Mucosa of stomach (tissue), 1 donor: ENCODE data around the gene PDGFB.

Experiments used
- H3K27me3 ChIP-seq: one replicate; pipeline ENCODE4 v1.7.0; 2013; ENCODE audit warnings: mild to moderate bottlenecking, low read length; ENCODE audit not compliant: control insufficient read depth, insufficient read depth
- H3K36me3 ChIP-seq: one replicate; pipeline ENCODE4 v1.7.0; 2013; ENCODE audit warnings: low read length; ENCODE audit not compliant: control insufficient read depth, insufficient read depth
- H3K4me1 ChIP-seq: one replicate; pipeline ENCODE4 v1.7.0; 2013; ENCODE audit warnings: mild to moderate bottlenecking, low read length; ENCODE audit not compliant: control insufficient read depth, insufficient read depth
- H3K4me3 ChIP-seq: one replicate; pipeline ENCODE4 v1.7.0; 2013; ENCODE audit warnings: low read length
- H3K9ac ChIP-seq: one replicate; pipeline ENCODE4 v1.7.0; 2013; ENCODE audit warnings: mild to moderate bottlenecking, low read length, moderate library complexity
- H3K9me3 ChIP-seq: one replicate; pipeline ENCODE4 v1.7.0; 2013; ENCODE audit warnings: mild to moderate bottlenecking, low read length, moderate library complexity; ENCODE audit not compliant: control insufficient read depth
- donor health status: Pancreatic carcinoma.

The PDGFB gene

DNA sequence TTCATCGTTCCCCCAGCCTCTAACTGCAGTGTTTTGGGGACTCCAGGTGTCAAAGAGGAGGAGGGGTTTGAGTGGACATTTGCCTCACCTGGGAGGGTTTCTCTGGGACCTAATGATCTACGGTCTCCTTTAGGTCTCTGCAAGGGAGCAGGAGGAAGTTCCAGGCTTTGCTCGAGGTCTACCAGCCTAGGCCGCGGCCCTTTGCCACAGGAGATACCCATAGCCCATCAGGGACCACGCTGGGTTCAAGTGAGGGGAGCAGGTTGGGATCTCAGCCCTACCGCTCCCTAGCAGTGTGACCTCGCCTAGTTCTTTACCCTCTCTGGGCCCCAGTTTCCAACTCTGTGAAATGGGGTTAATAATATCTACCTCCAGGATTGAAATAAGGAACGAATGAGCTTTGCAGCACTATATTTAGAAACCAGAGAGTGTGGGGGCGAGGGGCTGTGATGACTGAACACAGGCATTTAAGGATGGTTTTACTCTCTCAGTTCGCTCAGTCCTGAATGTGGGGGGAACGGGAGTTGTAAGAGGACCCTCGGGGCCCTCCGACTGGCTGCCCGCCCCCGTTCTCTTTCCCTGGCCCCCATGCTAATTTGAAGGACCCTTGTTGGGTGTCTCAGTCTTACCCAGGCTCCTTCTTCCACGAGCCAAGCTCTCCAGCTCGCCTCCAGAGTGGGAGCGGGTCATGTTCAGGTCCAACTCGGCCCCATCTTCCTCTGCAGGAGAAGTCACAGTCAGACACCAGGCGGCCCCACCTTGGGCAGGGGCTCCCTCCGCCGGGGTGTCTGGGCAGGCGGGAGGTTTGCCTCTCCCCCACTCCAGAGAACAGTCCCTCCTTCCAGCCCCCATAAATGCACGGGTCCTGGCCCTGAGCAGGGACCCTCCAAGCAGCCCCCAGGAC is 11.7 kb downstream of the PDGFB start:
- H3K4me1 ChIP-seq, result peaks cover 35% of the 10 kb centered on the region

DNA sequence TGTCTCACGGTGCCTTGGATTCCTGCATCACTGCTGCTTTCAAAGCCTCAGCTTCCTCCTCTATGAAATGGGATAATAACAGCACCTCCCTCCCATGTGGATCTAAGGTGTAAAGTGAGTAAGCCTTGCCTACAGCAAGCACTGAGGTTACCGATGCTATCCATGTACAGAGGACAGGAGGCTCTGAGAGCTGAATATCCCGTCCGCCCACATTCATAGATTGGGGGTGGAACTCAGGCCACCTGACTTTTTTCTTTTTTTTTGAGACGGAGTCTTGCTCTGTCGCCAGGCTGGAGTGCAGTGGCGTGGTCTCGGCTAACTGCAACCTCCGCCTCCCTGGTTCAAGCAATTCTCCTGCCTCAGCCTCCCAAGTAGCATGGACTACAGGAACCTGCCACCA is 12.5 kb downstream of the PDGFB start:
- Histone ChIP-seq H3K36me3 (no peaks in the 10 kb centered on the region), H3K4me1 (peaks cover 27% of the 10 kb centered on the region)

More for the DNA sequence above, 11.7 kb downstream of the PDGFB start:
- Histone ChIP-seq H3K9me3 (no peaks in the 10 kb centered on the region), H3K27me3 (peaks cover 23% of the 10 kb centered on the region), H3K9ac (no peak overlapping the region), H3K4me3 (no peak overlapping the region), H3K36me3 (no peaks in the 10 kb centered on the region)

GRCh38 chr22:39231197-39231950 is 13.4 kb downstream of the PDGFB start:
- peaks cover 18% of the 10 kb centered on the region for H3K4me1 ChIP-seq
- peaks cover 22% of the 10 kb centered on the region for H3K27me3 ChIP-seq
- no peaks in the 10 kb centered on the region for H3K36me3 ChIP-seq
- H3K9ac ChIP-seq, result no peak overlapping the region
- H3K4me3 ChIP-seq, result no peak overlapping the region
- no peaks in the 10 kb centered on the region for H3K9me3 ChIP-seq

More for the DNA sequence above, 12.5 kb downstream of the PDGFB start:
- no peaks in the 10 kb centered on the region for H3K9me3 ChIP-seq
- H3K4me3 ChIP-seq, result no peak overlapping the region
- no peak overlapping the region for H3K9ac ChIP-seq
- H3K27me3 ChIP-seq, result peaks cover 23% of the 10 kb centered on the region

DNA sequence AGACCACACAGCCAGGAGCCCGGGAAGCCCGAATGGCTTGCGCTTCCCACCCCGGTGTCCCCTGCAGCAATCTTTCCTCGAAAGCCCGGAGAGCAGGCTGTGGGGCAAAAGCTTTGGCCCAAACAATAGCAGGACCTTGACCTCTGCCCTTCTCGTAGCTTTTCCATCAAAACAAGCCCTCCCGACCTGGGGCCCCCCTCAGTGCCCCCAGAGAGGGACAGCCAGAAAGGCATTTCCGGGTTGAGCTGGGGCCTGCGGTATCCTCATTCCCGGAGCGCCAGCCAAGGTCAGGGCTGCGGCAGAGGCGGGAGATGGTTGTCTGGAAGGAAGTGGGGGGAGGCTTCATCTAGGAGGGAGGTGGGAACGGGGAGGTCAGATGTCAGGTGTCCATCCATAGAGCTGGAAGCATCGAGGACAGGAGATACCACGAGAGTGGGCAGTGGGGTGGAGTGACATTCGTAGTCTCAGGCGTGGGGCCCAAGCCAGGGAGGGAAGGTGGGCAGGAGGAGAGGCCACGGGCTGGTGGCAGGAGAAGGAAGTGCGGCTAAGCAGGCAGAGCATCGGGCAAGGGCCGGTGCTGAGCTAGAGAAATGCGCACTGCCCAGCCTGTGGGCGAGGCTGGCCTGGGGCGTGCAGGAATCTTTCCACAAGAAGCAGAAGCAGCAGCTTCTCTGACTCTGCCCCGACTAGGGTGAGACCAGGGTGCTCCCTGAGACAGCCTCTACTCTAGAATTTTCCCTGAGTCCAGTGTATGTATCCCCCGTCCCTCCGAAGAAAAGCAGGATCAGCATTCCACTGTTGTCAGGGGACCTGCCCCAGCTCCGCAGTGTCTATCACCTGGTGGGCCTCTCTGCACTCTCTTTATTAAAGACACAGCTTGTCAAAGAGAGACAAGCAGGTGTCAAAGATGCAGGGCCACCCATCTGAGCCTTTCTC is 14.3 kb downstream of the PDGFB start:
- peaks cover 10% of the 10 kb centered on the region for H3K4me1 ChIP-seq
- no peak overlapping the region for H3K9ac ChIP-seq
- H3K9me3 ChIP-seq, result no peaks in the 10 kb centered on the region
- H3K4me3 ChIP-seq, result no peak overlapping the region
- H3K27me3 ChIP-seq, result peaks cover 14% of the 10 kb centered on the region
- no peaks in the 10 kb centered on the region for H3K36me3 ChIP-seq

DNA sequence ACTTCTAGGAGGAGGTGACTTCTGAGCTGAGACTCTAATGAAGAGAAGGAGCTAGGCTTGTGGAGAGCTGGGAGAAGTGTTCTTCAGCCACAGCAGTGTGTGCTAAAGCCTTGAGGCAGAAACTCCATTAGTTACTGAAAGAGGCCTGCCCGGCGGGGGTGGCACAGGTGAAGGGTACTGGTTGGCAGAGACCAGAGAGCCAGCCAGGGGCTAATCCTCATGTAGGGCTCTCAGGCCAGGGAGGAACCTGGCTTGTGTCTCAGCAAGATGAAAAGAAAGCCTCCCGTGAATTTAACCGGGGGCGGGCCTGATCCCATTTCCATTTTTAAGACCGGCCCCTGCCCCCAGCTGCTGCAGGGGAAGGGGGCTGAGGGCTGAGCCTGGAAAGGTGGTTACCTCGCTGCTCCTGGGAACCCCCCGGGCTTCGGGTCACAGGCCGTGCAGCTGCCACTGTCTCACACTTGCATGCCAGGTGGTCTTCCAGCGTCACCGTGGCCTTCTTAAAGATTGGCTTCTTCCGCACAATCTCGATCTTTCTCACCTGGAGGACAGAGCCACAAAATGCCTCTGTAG is 15.0 kb downstream of the PDGFB start:
- Histone ChIP-seq H3K27me3 (peaks cover 6% of the 10 kb centered on the region), H3K36me3 (no peaks in the 10 kb centered on the region), H3K9ac (no peak overlapping the region), H3K9me3 (no peaks in the 10 kb centered on the region), H3K4me3 (no peak overlapping the region), H3K4me1 (peaks cover 2% of the 10 kb centered on the region)

- H3K27me3 ChIP-seq, result peaks cover 2% of the 10 kb centered on the region
- no peak overlapping the region for H3K4me3 ChIP-seq
- no peak overlapping the region for H3K9ac ChIP-seq
- no peaks in the 10 kb centered on the region for H3K36me3 ChIP-seq
- no peaks in the 10 kb centered on the region for H3K9me3 ChIP-seq
- no peaks in the 10 kb centered on the region for H3K4me1 ChIP-seq
Measured at GRCh38 chr22:39229075-39229474, 15.7 kb downstream of the PDGFB start.

GRCh38 chr22:39227542-39228272 is 17.1 kb downstream of the PDGFB start:
- Histone ChIP-seq H3K27me3 (no peaks in the 10 kb centered on the region), H3K4me3 (no peak overlapping the region), H3K9ac (no peak overlapping the region), H3K9me3 (no peaks in the 10 kb centered on the region), H3K4me1 (no peaks in the 10 kb centered on the region), H3K36me3 (no peaks in the 10 kb centered on the region)

DNA sequence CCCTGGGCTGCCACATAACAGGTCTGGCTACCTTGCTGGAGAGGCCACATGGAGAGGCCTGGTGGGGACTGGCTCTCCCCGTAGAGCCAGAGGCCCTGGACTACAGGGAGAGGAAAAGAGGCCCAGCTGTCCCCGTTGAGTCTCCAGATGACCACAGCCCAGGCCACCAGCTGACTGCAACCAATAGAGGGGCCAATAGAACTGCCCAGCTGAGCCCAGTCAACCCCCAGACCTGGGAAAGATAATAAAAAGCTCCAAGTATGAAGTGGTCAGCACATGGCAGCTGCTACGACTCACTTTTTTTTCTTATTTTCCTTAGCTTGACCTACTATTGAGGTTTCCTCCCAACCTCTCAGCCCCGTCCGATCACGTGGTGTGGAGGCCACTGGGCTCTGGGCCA is 18.4 kb downstream of the PDGFB start:
- Histone ChIP-seq H3K9ac (no peak overlapping the region), H3K36me3 (no peaks in the 10 kb centered on the region), H3K4me3 (no peak overlapping the region), H3K9me3 (no peaks in the 10 kb centered on the region), H3K4me1 (no peaks in the 10 kb centered on the region), H3K27me3 (peaks cover 3% of the 10 kb centered on the region)

DNA sequence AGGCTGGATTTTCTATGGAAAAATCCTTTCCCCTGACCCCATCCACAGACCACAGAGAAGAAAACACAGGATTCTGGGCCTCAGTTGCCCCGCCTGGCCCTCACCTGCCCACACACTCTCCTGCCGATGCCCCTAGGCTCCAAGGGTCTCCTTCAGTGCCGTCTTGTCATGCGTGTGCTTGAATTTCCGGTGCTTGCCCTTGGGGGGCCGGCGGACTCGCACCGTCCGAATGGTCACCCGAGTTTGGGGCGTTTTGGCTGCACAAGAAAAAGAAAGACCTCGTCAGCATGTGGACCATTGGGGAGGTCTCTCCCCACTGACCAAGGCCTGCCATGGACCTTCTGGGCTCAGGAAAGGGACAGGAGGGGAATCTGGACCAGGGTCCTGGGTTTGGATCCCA is 19.2 kb downstream of the PDGFB start:
- no peaks in the 10 kb centered on the region for H3K36me3 ChIP-seq
- no peak overlapping the region for H3K4me3 ChIP-seq
- H3K4me1 ChIP-seq, result no peaks in the 10 kb centered on the region
- H3K27me3 ChIP-seq, result peaks cover 3% of the 10 kb centered on the region
- no peaks in the 10 kb centered on the region for H3K9me3 ChIP-seq
- H3K9ac ChIP-seq, result no peak overlapping the region

GRCh38 chr22:39224550-39224949 is 20.2 kb downstream of the PDGFB start:
- H3K27me3 ChIP-seq, result peaks cover 3% of the 10 kb centered on the region
- H3K36me3 ChIP-seq, result no peaks in the 10 kb centered on the region
- no peak overlapping the region for H3K4me3 ChIP-seq
- H3K9ac ChIP-seq, result no peak overlapping the region
- no peaks in the 10 kb centered on the region for H3K9me3 ChIP-seq
- no peaks in the 10 kb centered on the region for H3K4me1 ChIP-seq
